Transverse colon (tissue), 3 donors: ENCODE measurements around the gene PPP2R1B.

Experiments used
- POLR2A ChIP-seq: fragments of 450-650 bp; IDR thresholded peaks from one replicate; pipeline ENCODE4 v1.6.1; 2016; ENCODE audit warnings: antibody characterized with exemption, mild to moderate bottlenecking, moderate library complexity
- TF ChIP-seq, protein P1 (sequence below), 5 experiments: fragments of 200-600 bp in 3 of 5; fragments of 450-650 bp in 2 of 5; sonication (generic) in 3 of 5; IDR thresholded peaks; 1 replicate in 2 of 5; 2 replicates in 3 of 5; pipeline ENCODE4 v1.5.1; 2016 to 2017; ENCODE audit warnings: antibody characterized with exemption in 5 of 5, inconsistent platforms in 3 of 5, mild to moderate bottlenecking in 2 of 5, moderate library complexity in 1 of 5

DNA sequence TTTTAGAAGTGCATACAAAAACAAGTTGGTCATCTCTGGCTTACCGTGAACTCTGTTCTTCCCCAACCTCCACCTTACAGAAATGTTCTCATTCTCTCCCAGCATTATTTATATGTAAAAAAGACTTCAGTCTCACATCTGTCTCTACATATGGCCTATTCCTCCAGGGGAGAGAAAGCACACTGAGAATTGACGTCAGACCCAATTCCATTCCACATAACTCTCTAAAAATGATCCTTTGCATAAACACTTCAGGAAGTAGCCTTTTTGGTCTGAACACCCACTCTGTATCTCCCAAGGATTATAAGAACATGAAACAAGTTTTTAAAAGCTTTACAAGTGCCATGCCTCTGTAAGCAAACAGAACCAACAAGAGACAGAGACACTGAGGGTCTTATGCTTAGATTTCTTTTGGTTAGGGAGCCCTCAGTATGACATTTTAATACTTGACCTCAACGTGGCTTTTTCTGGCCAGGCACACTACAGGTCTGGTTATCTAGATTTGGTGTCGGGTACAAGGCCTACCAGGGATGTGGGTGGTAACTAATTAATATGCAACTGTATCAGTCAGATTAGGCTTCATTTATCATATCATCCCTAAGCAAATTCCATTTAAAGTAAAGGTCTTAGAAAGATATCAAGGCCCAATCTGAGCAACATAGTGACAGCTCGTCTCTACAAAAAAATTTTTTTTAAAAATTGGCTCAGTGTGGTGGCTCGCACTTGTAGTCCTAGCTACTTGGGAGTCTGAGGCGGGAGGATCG lies 48.5 kb upstream of the PPP2R1B start:
- TF ChIP-seq, protein P1, sequence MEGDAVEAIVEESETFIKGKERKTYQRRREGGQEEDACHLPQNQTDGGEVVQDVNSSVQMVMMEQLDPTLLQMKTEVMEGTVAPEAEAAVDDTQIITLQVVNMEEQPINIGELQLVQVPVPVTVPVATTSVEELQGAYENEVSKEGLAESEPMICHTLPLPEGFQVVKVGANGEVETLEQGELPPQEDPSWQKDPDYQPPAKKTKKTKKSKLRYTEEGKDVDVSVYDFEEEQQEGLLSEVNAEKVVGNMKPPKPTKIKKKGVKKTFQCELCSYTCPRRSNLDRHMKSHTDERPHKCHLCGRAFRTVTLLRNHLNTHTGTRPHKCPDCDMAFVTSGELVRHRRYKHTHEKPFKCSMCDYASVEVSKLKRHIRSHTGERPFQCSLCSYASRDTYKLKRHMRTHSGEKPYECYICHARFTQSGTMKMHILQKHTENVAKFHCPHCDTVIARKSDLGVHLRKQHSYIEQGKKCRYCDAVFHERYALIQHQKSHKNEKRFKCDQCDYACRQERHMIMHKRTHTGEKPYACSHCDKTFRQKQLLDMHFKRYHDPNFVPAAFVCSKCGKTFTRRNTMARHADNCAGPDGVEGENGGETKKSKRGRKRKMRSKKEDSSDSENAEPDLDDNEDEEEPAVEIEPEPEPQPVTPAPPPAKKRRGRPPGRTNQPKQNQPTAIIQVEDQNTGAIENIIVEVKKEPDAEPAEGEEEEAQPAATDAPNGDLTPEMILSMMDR (IDR thresholded peaks at IDR 0.05): no peak
- no peak for TF ChIP-seq POLR2A
